Limb (tissue), 2 donors: Measurements from ENCODE around the gene NCAPG.

Experiments used
- DNase-seq, 2 donors: peaks; one replicate each; pipeline ENCODE4 v3.0.0-alpha.2; 2016; ENCODE audit errors: extremely low spot score in 2 of 2

NCAPG gene

GRCh38 chr4:17875402-17876070 lies 64.8 kb downstream of the NCAPG start:
- no peak for DNase-seq

GRCh38 chr4:17876943-17877342 lies 66.2 kb downstream of the NCAPG start:
- no peak for DNase-seq

GRCh38 chr4:17877661-17878060 lies 66.9 kb downstream of the NCAPG start:
- no peak for DNase-seq

- DNase-seq, result no peak
These were observed 73.3 kb downstream of the NCAPG start for GRCh38 chr4:17884063-17884462.

GRCh38 chr4:17884511-17884910 lies 73.7 kb downstream of the NCAPG start:
- DNase-seq, result no peak

- DNase-seq, result no peak
These were observed 78.9 kb downstream of the NCAPG start for GRCh38 chr4:17889692-17890091.

GRCh38 chr4:17894421-17894820 lies 83.6 kb downstream of the NCAPG start:
- DNase-seq, result no peak
